Measurements from ENCODE around the gene ZNF559. TPM values are rescaled to one million over a fixed set of nuclear protein-coding genes. Genes with fewer than 3 reads are reported as not detected.

ZNF559 gene
- 7.5 and 15.3 TPM in 2 replicates for total RNA-seq

GRCh38 chr19:9323919-9324583 lies at the start of gene ZNF559:
Gene ZNF559 (plus strand): TSS chr19:9324179. CDS start chr19:9338550, 14,371 bp downstream.

GRCh38 chr19:9309139-9309973 lies 14.6 kb upstream of the ZNF559 start, which contains the start of gene ZNF699:
Gene ZNF699 (minus strand): TSS chr19:9309838. CDS start chr19:9305119, 4,719 bp downstream.

GRCh38 chr19:9362905-9363304 lies 38.9 kb downstream of the ZNF559 start, which contains the start of gene ZNF177:
Gene ZNF177 (plus strand): TSS chr19:9363013. CDS start chr19:9378312, 15,299 bp downstream.

Other genes starting within 250 kb of the ZNF559 start
- gene OR1M1, start 237.1 kb upstream of the ZNF559 start, total RNA-seq, result not detected in 2 replicates
- not detected in 2 replicates for gene OR7G2, start 216.7 kb upstream of the ZNF559 start, total RNA-seq
- not detected in 2 replicates for gene OR7G1, start 208.4 kb upstream of the ZNF559 start, total RNA-seq
- gene OR7G3, start 197.2 kb upstream of the ZNF559 start, total RNA-seq, result not detected in 2 replicates
- 20.6 and 21.2 TPM in 2 replicates for gene ZNF317, start 183.8 kb upstream of the ZNF559 start, total RNA-seq
- gene OR7D2, start 145.2 kb upstream of the ZNF559 start, total RNA-seq, result 0.39 TPM in 1 of 2 replicates, not detected in the other
- not detected in 2 replicates for gene OR7D4, start 104.6 kb upstream of the ZNF559 start, total RNA-seq
- not detected in 2 replicates for gene OR7E24, start 73.2 kb upstream of the ZNF559 start, total RNA-seq
- 8.6 and 19.3 TPM in 2 replicates for gene ZNF699, start 14.3 kb upstream of the ZNF559 start, total RNA-seq
- 0.87 and 1.2 TPM in 2 replicates for gene ZNF177, start 38.8 kb downstream of the ZNF559 start, total RNA-seq
- 8.4 and 16.1 TPM in 2 replicates for gene ZNF266, start 111.4 kb downstream of the ZNF559 start, total RNA-seq
- 0.33 and 0.39 TPM in 2 replicates for gene ZNF560, start 174.4 kb downstream of the ZNF559 start, total RNA-seq
- gene ZNF426, start 214.5 kb downstream of the ZNF559 start, total RNA-seq, result 27.5 and 28.0 TPM in 2 replicates